Chondrocyte (in vitro differentiated cells): ENCODE results near the gene GET3. TPM values are rescaled to one million over a fixed set of nuclear protein-coding genes. Genes with fewer than 3 reads are reported as not detected.
"Not testable (repeated sequence)": the region's sequence is repeated elsewhere in the genome, so short reads cannot be mapped to it uniquely, and the experiment has no call there.

Source experiments
- DNase-seq: peaks from one replicate; pipeline ENCODE4 v3.0.0; 2021; ENCODE audit warnings: mixed read lengths, low spot score
- H3K27ac Mint-ChIP-seq: one replicate; pipeline ENCODE4 v1.8.0; 2021; ENCODE audit warnings: mild to moderate bottlenecking, moderate library complexity, mixed read lengths; ENCODE audit not compliant: unreplicated experiment
- H3K27me3 Mint-ChIP-seq: 2 replicates; pipeline ENCODE4 v1.8.0; 2021; ENCODE audit warnings: low read depth, mixed read lengths
- H3K36me3 Mint-ChIP-seq: 2 replicates; pipeline ENCODE4 v1.8.0; 2021; ENCODE audit warnings: low read depth, mixed read lengths
- H3K4me1 Mint-ChIP-seq: 2 replicates; pipeline ENCODE4 v1.8.0; 2021; ENCODE audit warnings: low read depth, mild to moderate bottlenecking, mixed read lengths
- H3K4me3 Mint-ChIP-seq: one replicate; pipeline ENCODE4 v1.8.0; 2021; ENCODE audit warnings: mild to moderate bottlenecking, moderate library complexity, mixed read lengths; ENCODE audit not compliant: unreplicated experiment
- H3K9me3 Mint-ChIP-seq: 2 replicates; pipeline ENCODE4 v1.8.0; 2021; ENCODE audit warnings: low read depth, mixed read lengths
- microRNA-seq: library from miRNA; unstranded; fragments of <30 nt; microRNA quantifications from one replicate; pipeline ENCODE4 v1.2.0, GENCODE V29; 2020; ENCODE audit warnings: borderline number of aligned reads
- total RNA-seq: library from RNA; stranded (reverse); gene quantifications from 3 replicates; pipeline ENCODE4 v1.2.1, GENCODE V29; 2021
- TF ChIP-seq, protein P1 (sequence below): fragments of 200-600 bp; sonication (generic); IDR thresholded peaks from 2 replicates; pipeline ENCODE4 v1.5.0; 2021; ENCODE audit warnings: antibody characterized with exemption, mild to moderate bottlenecking, moderate library complexity

GET3 gene
- total RNA-seq, 1 donor from 2014 or later, result 48.8 TPM

- Mint-ChIP-seq H3K4me3 (no peak overlapping the region), H3K27me3 (no peaks in the 10 kb centered on the region), H3K27ac (no peak overlapping the region), H3K36me3 (peaks cover 2% of the 10 kb centered on the region), H3K4me1 (peaks cover 34% of the 10 kb centered on the region), H3K9me3 (no peaks in the 10 kb centered on the region)
- DNase-seq, result no peak
- TF ChIP-seq, protein P1, sequence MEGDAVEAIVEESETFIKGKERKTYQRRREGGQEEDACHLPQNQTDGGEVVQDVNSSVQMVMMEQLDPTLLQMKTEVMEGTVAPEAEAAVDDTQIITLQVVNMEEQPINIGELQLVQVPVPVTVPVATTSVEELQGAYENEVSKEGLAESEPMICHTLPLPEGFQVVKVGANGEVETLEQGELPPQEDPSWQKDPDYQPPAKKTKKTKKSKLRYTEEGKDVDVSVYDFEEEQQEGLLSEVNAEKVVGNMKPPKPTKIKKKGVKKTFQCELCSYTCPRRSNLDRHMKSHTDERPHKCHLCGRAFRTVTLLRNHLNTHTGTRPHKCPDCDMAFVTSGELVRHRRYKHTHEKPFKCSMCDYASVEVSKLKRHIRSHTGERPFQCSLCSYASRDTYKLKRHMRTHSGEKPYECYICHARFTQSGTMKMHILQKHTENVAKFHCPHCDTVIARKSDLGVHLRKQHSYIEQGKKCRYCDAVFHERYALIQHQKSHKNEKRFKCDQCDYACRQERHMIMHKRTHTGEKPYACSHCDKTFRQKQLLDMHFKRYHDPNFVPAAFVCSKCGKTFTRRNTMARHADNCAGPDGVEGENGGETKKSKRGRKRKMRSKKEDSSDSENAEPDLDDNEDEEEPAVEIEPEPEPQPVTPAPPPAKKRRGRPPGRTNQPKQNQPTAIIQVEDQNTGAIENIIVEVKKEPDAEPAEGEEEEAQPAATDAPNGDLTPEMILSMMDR, result no peak
These were observed 59.9 kb downstream of the GET3 start for GRCh38 chr19:12797141-12797587.

DNA sequence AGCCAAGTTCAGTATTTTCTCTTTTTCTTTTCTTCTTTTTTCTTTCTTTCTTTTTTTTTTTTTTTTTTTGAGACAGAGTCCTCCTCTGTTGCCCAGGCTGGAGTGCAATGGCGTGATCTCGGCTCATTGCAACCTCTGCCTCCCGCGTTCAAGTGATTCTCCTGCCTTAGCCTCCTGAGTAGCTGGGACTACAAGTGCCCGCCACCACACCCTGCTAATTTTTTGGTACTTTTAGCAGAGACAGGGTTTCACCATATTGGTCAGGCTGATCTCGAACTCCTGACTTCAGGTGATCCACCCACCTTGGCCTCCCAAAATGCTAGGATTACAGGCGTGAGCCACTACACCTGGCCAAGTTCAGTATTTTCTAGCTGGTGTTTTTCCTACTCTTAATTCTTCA lies 60.3 kb downstream of the GET3 start:
- H3K27me3 Mint-ChIP-seq, DNase-seq, H3K9me3 Mint-ChIP-seq, H3K36me3 Mint-ChIP-seq, H3K4me3 Mint-ChIP-seq: not testable (repeated sequence)
- peak overlapping the region; percentile 5 for H3K27ac Mint-ChIP-seq
- peaks cover 38% of the 10 kb centered on the region for H3K4me1 Mint-ChIP-seq

Small RNA genes within 50 kb of the gene (microRNA-seq; reads per million reads assigned to microRNA genes)
- not detected for gene MIR5684

Other genes starting within 250 kb of the GET3 start
- gene ZNF564, start 186.0 kb upstream of the GET3 start, total RNA-seq, result 5.7 to 8.9 TPM (median 6.5 TPM) in 3 replicates
- gene ZNF490, start 126.7 kb upstream of the GET3 start, total RNA-seq, result 6.7 to 8.6 TPM (median 7.0 TPM) in 3 replicates
- 15.5 to 26.1 TPM (median 17.9 TPM) in 3 replicates for gene ZNF791, start 126.6 kb upstream of the GET3 start, total RNA-seq
- 86.6 to 104 TPM (median 99.5 TPM) in 3 replicates for gene MAN2B1, start 70.8 kb upstream of the GET3 start, total RNA-seq
- gene WDR83, start 70.7 kb upstream of the GET3 start, total RNA-seq, result 9.6 to 13.5 TPM (median 12.7 TPM) in 3 replicates
- 37.8 to 48.8 TPM (median 47.5 TPM) in 3 replicates for gene DHPS, start 55.6 kb upstream of the GET3 start, total RNA-seq
- not detected in 3 replicates for gene GNG14, start 49.5 kb upstream of the GET3 start, total RNA-seq
- gene FBXW9, start 40.9 kb upstream of the GET3 start, total RNA-seq, result 5.0 to 11.7 TPM (median 5.2 TPM) in 3 replicates
- 64.5 to 82.7 TPM (median 71.8 TPM) in 3 replicates for gene TNPO2, start 13.6 kb upstream of the GET3 start, total RNA-seq
- gene TRIR, start 2.8 kb upstream of the GET3 start, total RNA-seq, result 132 to 145 TPM (median 137 TPM) in 3 replicates
- not detected in 3 replicates for gene BEST2, start 14.3 kb downstream of the GET3 start, total RNA-seq
- 26.8 to 34.0 TPM (median 30.5 TPM) in 3 replicates for gene HOOK2, start 38.1 kb downstream of the GET3 start, total RNA-seq
- 99.0 to 129 TPM (median 122 TPM) in 3 replicates for gene JUNB, start 54.0 kb downstream of the GET3 start, total RNA-seq
- 184 to 211 TPM (median 190 TPM) in 3 replicates for gene PRDX2, start 64.3 kb downstream of the GET3 start, total RNA-seq
- gene THSD8, start 64.6 kb downstream of the GET3 start, total RNA-seq, result 3.6 to 5.4 TPM (median 4.5 TPM) in 3 replicates
- 9.9 to 22.8 TPM (median 11.9 TPM) in 3 replicates for gene RNASEH2A, start 69.1 kb downstream of the GET3 start, total RNA-seq
- not detected in 3 replicates for gene RTBDN, start 97.1 kb downstream of the GET3 start, total RNA-seq
- gene MAST1, start 101.0 kb downstream of the GET3 start, total RNA-seq, result 0.44 to 1.6 TPM (median 0.97 TPM) in 3 replicates
- gene DNASE2, start 144.0 kb downstream of the GET3 start, total RNA-seq, result 36.6 to 52.8 TPM (median 50.9 TPM) in 3 replicates
- not detected in 3 replicates for gene KLF1, start 149.7 kb downstream of the GET3 start, total RNA-seq
- gene GCDH, start 153.7 kb downstream of the GET3 start, total RNA-seq, result 13.2 to 21.3 TPM (median 14.4 TPM) in 3 replicates
- 0.53 TPM in 1 of 3 replicates, not detected in the others for gene SYCE2, start 181.8 kb downstream of the GET3 start, total RNA-seq
- 46.4 to 53.3 TPM (median 47.4 TPM) in 3 replicates for gene FARSA, start 196.2 kb downstream of the GET3 start, total RNA-seq
- gene CALR, start 201.1 kb downstream of the GET3 start, total RNA-seq, result 1,165 to 1,556 TPM (median 1,179 TPM) in 3 replicates
- gene RAD23A, start 208.4 kb downstream of the GET3 start, total RNA-seq, result 71.6 to 94.9 TPM (median 72.4 TPM) in 3 replicates
- 28.8 to 31.3 TPM (median 29.1 TPM) in 3 replicates for gene GADD45GIP1, start 219.7 kb downstream of the GET3 start, total RNA-seq
- gene DAND5, start 232.1 kb downstream of the GET3 start, total RNA-seq, result 0.36 to 0.57 TPM (median 0.41 TPM) in 3 replicates